Measurements from ENCODE around the gene HAND1.

The HAND1 gene

DNA sequence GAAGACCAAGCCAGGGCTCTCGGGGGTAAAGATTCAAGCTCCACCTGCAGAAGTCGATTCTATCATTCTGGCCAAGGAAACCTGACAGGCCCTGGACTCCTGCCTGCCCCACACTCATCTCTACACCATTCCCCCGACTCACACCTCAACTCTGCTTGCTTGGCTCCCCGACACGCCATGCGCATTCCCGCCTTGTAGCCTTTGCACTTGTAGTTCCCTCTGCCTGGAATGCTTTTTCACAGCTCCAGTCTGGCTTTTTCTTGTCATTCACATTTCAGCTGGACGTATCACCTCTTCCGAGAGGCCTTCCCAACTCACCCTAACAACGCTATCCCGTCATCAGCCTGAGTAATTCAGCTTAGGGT lies 28.7 kb upstream of the HAND1 start:
- Histone ChIP-seq H3K9me2 (replicated peaks; ENCODE audit: low read depth, low read length) (no peaks in the 10 kb centered on the region), H3K9ac (ENCODE audit: low read depth, low read length, poor library complexity, severe bottlenecking) (no peak overlapping the region), H3F3A (ENCODE audit: low read depth) (no peaks in the 10 kb centered on the region), H4K20me1 (ENCODE audit: insufficient read depth, low read length, poor library complexity, severe bottlenecking) (no peaks in the 10 kb centered on the region), H3K4me3 (ENCODE audit: low read length, poor library complexity, severe bottlenecking) (no peak overlapping the region), H3K36me3 (ENCODE audit: insufficient read depth, low read length) (no peaks in the 10 kb centered on the region), H3K4me2 (ENCODE audit: low read depth, low read length, poor library complexity, severe bottlenecking) (no peak overlapping the region), H3K4me1 (ENCODE audit: insufficient read depth, low read length, poor library complexity, severe bottlenecking) (no peaks in the 10 kb centered on the region), H3K27me3 (ENCODE audit: insufficient read depth, low read length, poor library complexity, severe bottlenecking) (no peaks in the 10 kb centered on the region), H3K79me2 (ENCODE audit: insufficient read depth, low read length) (no peaks in the 10 kb centered on the region), H3K9me3 (ENCODE audit: insufficient read depth, low read depth, low read length) (no peaks in the 10 kb centered on the region), H2AFZ (ENCODE audit: low read length) (no peak overlapping the region)
- TF ChIP-seq EZH2phosphoT487 (IDR thresholded peaks at IDR 0.05; ENCODE audit: borderline replicate concordance) = no peak
- TF ChIP-seq, protein P1, sequence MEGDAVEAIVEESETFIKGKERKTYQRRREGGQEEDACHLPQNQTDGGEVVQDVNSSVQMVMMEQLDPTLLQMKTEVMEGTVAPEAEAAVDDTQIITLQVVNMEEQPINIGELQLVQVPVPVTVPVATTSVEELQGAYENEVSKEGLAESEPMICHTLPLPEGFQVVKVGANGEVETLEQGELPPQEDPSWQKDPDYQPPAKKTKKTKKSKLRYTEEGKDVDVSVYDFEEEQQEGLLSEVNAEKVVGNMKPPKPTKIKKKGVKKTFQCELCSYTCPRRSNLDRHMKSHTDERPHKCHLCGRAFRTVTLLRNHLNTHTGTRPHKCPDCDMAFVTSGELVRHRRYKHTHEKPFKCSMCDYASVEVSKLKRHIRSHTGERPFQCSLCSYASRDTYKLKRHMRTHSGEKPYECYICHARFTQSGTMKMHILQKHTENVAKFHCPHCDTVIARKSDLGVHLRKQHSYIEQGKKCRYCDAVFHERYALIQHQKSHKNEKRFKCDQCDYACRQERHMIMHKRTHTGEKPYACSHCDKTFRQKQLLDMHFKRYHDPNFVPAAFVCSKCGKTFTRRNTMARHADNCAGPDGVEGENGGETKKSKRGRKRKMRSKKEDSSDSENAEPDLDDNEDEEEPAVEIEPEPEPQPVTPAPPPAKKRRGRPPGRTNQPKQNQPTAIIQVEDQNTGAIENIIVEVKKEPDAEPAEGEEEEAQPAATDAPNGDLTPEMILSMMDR (conservative IDR thresholded peaks at IDR 0.05; ENCODE audit: low read length) = no peak

- no peaks in the 10 kb centered on the region for H3K4me1 ChIP-seq (ENCODE audit: insufficient read depth, low read length, poor library complexity, severe bottlenecking)
- H3K27me3 ChIP-seq (ENCODE audit: insufficient read depth, low read length, poor library complexity, severe bottlenecking) = no peaks in the 10 kb centered on the region
- H4K20me1 ChIP-seq (ENCODE audit: insufficient read depth, low read length, poor library complexity, severe bottlenecking) = no peaks in the 10 kb centered on the region
- no peaks in the 10 kb centered on the region for H3K9me2 ChIP-seq (replicated peaks; ENCODE audit: low read depth, low read length)
- H3K36me3 ChIP-seq (ENCODE audit: insufficient read depth, low read length) = no peaks in the 10 kb centered on the region
- H2AFZ ChIP-seq (ENCODE audit: low read length) = no peak overlapping the region
- H3K9me3 ChIP-seq (ENCODE audit: insufficient read depth, low read depth, low read length) = no peaks in the 10 kb centered on the region
- H3K4me2 ChIP-seq (ENCODE audit: low read depth, low read length, poor library complexity, severe bottlenecking) = no peak overlapping the region
- no peaks in the 10 kb centered on the region for H3F3A ChIP-seq (ENCODE audit: low read depth)
- no peak overlapping the region for H3K9ac ChIP-seq (ENCODE audit: low read depth, low read length, poor library complexity, severe bottlenecking)
- H3K4me3 ChIP-seq (ENCODE audit: low read length, poor library complexity, severe bottlenecking) = no peak overlapping the region
- TF ChIP-seq EZH2phosphoT487 (IDR thresholded peaks at IDR 0.05; ENCODE audit: borderline replicate concordance) = no peak
- TF ChIP-seq, protein P1 (conservative IDR thresholded peaks at IDR 0.05; ENCODE audit: low read length) = no peak
- H3K79me2 ChIP-seq (ENCODE audit: insufficient read depth, low read length) = no peaks in the 10 kb centered on the region
Observed at GRCh38 chr5:154506049-154506715, 28.2 kb upstream of the HAND1 start.

- no peaks in the 10 kb centered on the region for H4K20me1 ChIP-seq (ENCODE audit: insufficient read depth, low read length, poor library complexity, severe bottlenecking)
- H3K27me3 ChIP-seq (ENCODE audit: insufficient read depth, low read length, poor library complexity, severe bottlenecking) = no peaks in the 10 kb centered on the region
- H3K36me3 ChIP-seq (ENCODE audit: insufficient read depth, low read length) = no peaks in the 10 kb centered on the region
- H3K79me2 ChIP-seq (ENCODE audit: insufficient read depth, low read length) = no peaks in the 10 kb centered on the region
- H3K4me1 ChIP-seq (ENCODE audit: insufficient read depth, low read length, poor library complexity, severe bottlenecking) = no peaks in the 10 kb centered on the region
- no peaks in the 10 kb centered on the region for H3K9me3 ChIP-seq (ENCODE audit: insufficient read depth, low read depth, low read length)
- H3K4me3 ChIP-seq (ENCODE audit: low read length, poor library complexity, severe bottlenecking) = no peak overlapping the region
- H3K4me2 ChIP-seq (ENCODE audit: low read depth, low read length, poor library complexity, severe bottlenecking) = no peak overlapping the region
- TF ChIP-seq, protein P1 (conservative IDR thresholded peaks at IDR 0.05; ENCODE audit: low read length) = no peak
- TF ChIP-seq EZH2phosphoT487 (IDR thresholded peaks at IDR 0.05; ENCODE audit: borderline replicate concordance) = no peak
- H3K9me2 ChIP-seq (replicated peaks; ENCODE audit: low read depth, low read length) = no peaks in the 10 kb centered on the region
- H3K9ac ChIP-seq (ENCODE audit: low read depth, low read length, poor library complexity, severe bottlenecking) = no peak overlapping the region
- H2AFZ ChIP-seq (ENCODE audit: low read length) = no peak overlapping the region
- H3F3A ChIP-seq (ENCODE audit: low read depth) = no peaks in the 10 kb centered on the region
Observed at GRCh38 chr5:154505567-154505966, 27.5 kb upstream of the HAND1 start.
